Activated B cell treated with CpG ODN at 0.5 μM for 24 hours (primary cell): ENCODE data around the gene MRPS27. TPM values are rescaled to one million over a fixed set of nuclear protein-coding genes. Genes with fewer than 3 reads are reported as not detected.

Experiments
- ATAC-seq: fragments of 200-7000 bp; cut with Tn5 transposase; one replicate; pipeline ENCODE4 v1.10.0; 2021; ENCODE audit warnings: low read depth, mild to moderate bottlenecking, moderate library complexity
- CTCF ChIA-PET: fragments of 350-600 bp; sonication (Branson Sonifier 250); formaldehyde crosslinking; loops from one replicate; lab custom pipeline; 2021; ENCODE audit warnings: antibody characterized with exemption; lab: Charles Lee
- POLR2A ChIA-PET: fragments of 350-600 bp; sonication (Branson Sonifier 250); formaldehyde crosslinking; loops from one replicate; lab custom pipeline; 2021; ENCODE audit warnings: antibody characterized with exemption; lab: Charles Lee
- DNase-seq: peaks from one replicate; pipeline ENCODE4 v3.0.0; 2022
- H3K27ac Mint-ChIP-seq: one replicate; pipeline ENCODE4 v1.8.0; 2020; ENCODE audit warnings: mixed read lengths
- H3K27me3 Mint-ChIP-seq: one replicate; pipeline ENCODE4 v1.8.0; 2021; ENCODE audit warnings: mixed read lengths
- H3K36me3 Mint-ChIP-seq: one replicate; pipeline ENCODE4 v1.8.0; 2021; ENCODE audit warnings: low read depth, mixed read lengths
- H3K4me1 Mint-ChIP-seq: one replicate; pipeline ENCODE4 v1.8.0; 2021; ENCODE audit warnings: mixed read lengths
- H3K4me3 Mint-ChIP-seq: one replicate; pipeline ENCODE4 v1.8.0; 2020; ENCODE audit warnings: mild to moderate bottlenecking, mixed read lengths
- H3K9me3 Mint-ChIP-seq: one replicate; pipeline ENCODE4 v1.8.0; 2020; ENCODE audit warnings: mixed read lengths
- intact Hi-C: fragments of 100-400 bp; cut with micrococcal nuclease; formaldehyde crosslinking; loops from one replicate; pipeline ENCODE4 v1.15.1; 2024
- total RNA-seq: library from RNA; stranded (reverse); gene quantifications from 2 replicates; pipeline ENCODE4 v1.2.3, GENCODE V29; 2022
- TF ChIP-seq, protein P1 (sequence below): fragments of 200-600 bp; IDR thresholded peaks from one replicate; pipeline ENCODE4 v1.8.0; 2022; ENCODE audit warnings: antibody characterized with exemption, mild to moderate bottlenecking

MRPS27 gene
- total RNA-seq, 1 donor from 2014 or later = 69.2 TPM

DNA sequence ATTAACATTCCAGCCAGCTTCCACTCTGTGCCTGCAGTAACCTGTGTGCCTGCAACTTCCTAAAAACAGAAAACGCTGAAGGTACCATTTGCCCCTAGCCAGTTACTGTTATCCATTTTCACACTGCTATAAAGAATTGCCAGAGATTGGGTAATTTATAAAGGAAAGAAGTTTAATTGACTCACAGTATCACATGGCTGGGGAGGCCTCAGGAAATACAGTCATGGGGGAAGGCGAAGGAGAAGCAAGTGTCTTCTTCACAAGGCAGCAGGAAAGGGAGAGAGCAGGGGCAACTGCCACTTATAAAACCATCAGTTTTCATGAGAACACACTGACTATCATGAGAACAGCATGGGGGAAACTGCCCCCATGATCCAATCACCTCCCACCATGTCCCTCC is 31.3 kb upstream of the MRPS27 start:
- ChIA-PET POLR2A (no interaction called here), CTCF (no interaction called here)
- TF ChIP-seq, protein P1, sequence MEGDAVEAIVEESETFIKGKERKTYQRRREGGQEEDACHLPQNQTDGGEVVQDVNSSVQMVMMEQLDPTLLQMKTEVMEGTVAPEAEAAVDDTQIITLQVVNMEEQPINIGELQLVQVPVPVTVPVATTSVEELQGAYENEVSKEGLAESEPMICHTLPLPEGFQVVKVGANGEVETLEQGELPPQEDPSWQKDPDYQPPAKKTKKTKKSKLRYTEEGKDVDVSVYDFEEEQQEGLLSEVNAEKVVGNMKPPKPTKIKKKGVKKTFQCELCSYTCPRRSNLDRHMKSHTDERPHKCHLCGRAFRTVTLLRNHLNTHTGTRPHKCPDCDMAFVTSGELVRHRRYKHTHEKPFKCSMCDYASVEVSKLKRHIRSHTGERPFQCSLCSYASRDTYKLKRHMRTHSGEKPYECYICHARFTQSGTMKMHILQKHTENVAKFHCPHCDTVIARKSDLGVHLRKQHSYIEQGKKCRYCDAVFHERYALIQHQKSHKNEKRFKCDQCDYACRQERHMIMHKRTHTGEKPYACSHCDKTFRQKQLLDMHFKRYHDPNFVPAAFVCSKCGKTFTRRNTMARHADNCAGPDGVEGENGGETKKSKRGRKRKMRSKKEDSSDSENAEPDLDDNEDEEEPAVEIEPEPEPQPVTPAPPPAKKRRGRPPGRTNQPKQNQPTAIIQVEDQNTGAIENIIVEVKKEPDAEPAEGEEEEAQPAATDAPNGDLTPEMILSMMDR = no peak
- Mint-ChIP-seq H3K36me3 (peaks cover 20% of the 10 kb centered on the region), H3K27me3 (no peaks in the 10 kb centered on the region), H3K27ac (no peak overlapping the region), H3K4me3 (no peak overlapping the region), H3K4me1 (peaks cover 7% of the 10 kb centered on the region), H3K9me3 (no peaks in the 10 kb centered on the region)
- no peak for DNase-seq
- no peak for ATAC-seq
- intact Hi-C loops = no loop called here

DNA sequence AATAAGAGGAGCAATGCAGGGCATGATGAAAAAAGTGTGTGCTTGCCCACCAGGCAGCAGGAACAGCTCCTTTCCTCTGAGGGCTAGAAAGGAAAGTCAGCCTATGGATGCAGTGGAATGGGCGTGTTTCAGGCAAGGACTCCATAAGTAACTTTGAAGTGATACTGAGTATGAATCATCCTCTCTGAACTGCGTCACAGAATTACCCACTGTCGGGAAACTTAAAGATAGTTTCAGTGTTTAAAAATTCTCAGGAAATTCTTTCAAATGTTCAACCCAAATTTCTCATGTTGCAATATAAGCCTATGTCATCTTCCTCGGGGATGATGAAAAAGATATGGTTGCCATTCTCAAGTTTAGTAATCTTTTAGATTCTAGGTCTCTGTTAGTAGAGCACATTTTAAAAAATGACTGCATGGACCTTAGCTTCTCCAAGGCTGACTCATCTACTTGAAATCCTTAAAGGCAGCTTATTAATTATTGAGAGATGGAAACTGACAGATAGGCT is 27.8 kb upstream of the MRPS27 start:
- no peaks in the 10 kb centered on the region for H3K9me3 Mint-ChIP-seq
- H3K4me1 Mint-ChIP-seq = peaks cover 7% of the 10 kb centered on the region
- CTCF ChIA-PET = no interaction called here
- H3K4me3 Mint-ChIP-seq = no peak overlapping the region
- no peaks in the 10 kb centered on the region for H3K27me3 Mint-ChIP-seq
- TF ChIP-seq, protein P1 = no peak
- H3K36me3 Mint-ChIP-seq = peaks cover 37% of the 10 kb centered on the region
- no peak overlapping the region for H3K27ac Mint-ChIP-seq
- ATAC-seq = no peak
- no peak for DNase-seq
- POLR2A ChIA-PET = no interaction called here
- intact Hi-C loops = no loop called here

DNA sequence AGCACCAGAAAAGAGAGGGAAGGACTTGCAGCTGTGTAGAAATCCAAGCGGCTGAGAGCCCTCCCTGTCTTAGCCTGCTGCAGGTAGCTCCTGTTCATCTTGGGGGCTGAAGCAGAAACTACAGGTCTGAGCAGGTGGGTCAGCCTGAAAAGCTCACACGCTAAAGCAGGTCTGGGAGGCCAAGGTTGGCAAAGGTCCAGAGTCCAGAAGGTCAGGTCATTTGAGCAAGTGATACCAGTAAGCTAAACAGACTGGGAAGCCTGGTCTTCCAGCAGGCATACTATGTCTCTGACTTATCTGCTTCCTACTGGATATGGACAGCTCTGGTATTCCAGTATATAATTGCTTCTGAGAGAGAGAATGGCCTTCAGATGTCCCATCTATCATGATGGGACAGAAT is 26.4 kb upstream of the MRPS27 start:
- H3K4me1 Mint-ChIP-seq = peaks cover 7% of the 10 kb centered on the region
- intact Hi-C loops = no loop called here
- H3K36me3 Mint-ChIP-seq = peaks cover 37% of the 10 kb centered on the region

DNA sequence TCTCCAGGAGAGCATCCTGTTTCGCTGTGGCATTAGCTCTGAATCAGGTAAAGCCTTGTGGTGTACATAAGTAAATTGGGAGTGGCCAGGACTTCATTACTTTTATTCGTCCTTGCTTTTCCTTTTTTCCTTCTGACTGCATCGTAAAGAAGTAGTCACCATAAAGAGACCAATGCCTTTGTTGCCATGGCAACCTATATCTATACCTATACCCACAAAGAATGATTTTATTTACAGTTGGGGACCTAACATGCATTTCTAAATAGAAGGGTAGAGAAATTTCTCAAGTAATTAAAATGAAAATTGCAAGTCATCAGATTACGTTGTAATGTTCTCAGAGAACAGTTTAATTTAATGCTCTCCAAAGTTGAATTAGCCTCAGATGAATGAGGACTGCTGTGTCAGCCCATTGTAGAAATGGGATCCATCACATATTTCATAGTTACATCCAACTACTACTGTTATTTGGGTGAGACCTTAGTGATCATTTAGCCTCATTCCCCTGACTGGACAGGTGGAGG is 18.7 kb upstream of the MRPS27 start:
- CTCF ChIA-PET = no interaction called here
- intact Hi-C loops = no loop called here
- ATAC-seq (no peak), DNase-seq (no peak)
- Mint-ChIP-seq H3K27me3 (no peaks in the 10 kb centered on the region), H3K9me3 (no peaks in the 10 kb centered on the region), H3K27ac (no peak overlapping the region), H3K36me3 (peaks cover 53% of the 10 kb centered on the region), H3K4me1 (no peaks in the 10 kb centered on the region), H3K4me3 (no peak overlapping the region)
- POLR2A ChIA-PET = no interaction called here
- TF ChIP-seq, protein P1 = no peak

More for the DNA sequence above, 26.4 kb upstream of the MRPS27 start:
- H3K27me3 Mint-ChIP-seq = no peaks in the 10 kb centered on the region
- H3K27ac Mint-ChIP-seq = no peak overlapping the region
- ATAC-seq = no peak
- DNase-seq = no peak
- ChIA-PET CTCF (no interaction called here), POLR2A (no interaction called here)
- no peaks in the 10 kb centered on the region for H3K9me3 Mint-ChIP-seq
- H3K4me3 Mint-ChIP-seq = no peak overlapping the region
- TF ChIP-seq, protein P1 = no peak

DNA sequence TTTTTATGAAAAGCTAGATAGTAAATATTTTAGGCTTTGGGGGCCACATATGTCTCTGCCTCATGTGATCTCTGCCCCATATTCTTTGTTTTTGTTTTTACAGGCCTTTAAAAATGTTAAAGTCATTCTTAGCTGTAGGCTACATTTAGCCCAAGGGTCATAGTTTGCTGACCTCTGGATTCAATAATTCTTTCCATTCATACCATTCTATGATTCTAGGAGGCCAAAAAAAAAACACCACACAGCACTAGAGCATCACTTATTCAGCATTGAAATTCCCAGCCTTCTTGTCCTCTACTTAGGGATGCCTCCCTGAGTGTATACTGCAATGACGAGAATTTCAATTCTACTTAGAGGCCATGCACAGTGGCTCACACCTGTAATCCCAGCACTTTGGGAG is 17.1 kb upstream of the MRPS27 start:
- DNase-seq = no peak
- H3K36me3 Mint-ChIP-seq = peaks cover 50% of the 10 kb centered on the region
- H3K4me1 Mint-ChIP-seq = no peaks in the 10 kb centered on the region
- intact Hi-C loops = no loop called here
- CTCF ChIA-PET = no interaction called here
- no peaks in the 10 kb centered on the region for H3K27me3 Mint-ChIP-seq
- no peak overlapping the region for H3K27ac Mint-ChIP-seq
- no peak for ATAC-seq
- no peaks in the 10 kb centered on the region for H3K9me3 Mint-ChIP-seq
- no peak overlapping the region for H3K4me3 Mint-ChIP-seq
- POLR2A ChIA-PET = interaction anchor here (0.6 kb wide), 1 partner anchor 17 kb away, joined by 3 read pairs; no protein-coding TSS in a partner anchor
- TF ChIP-seq, protein P1 = no peak
